ENCODE data around the gene TPBGL.
A peak's percentile ranks its signal among the peaks of the same experiment; 100 is the strongest.

The TPBGL gene

GRCh38 chr11:75204012-75204674, 36.4 kb upstream of the TPBGL start:
- Histone ChIP-seq H3K4me1 (ENCODE audit: insufficient read depth, low read length) (no peaks in the 10 kb centered on the region), H3K36me3 (ENCODE audit: insufficient read depth, low read length) (no peaks in the 10 kb centered on the region), H3K9me3 (ENCODE audit: insufficient read depth, low read length, severe bottlenecking) (no peaks in the 10 kb centered on the region), H3K27me3 (ENCODE audit: insufficient read depth, low read length, poor library complexity) (peaks cover 4% of the 10 kb centered on the region), H3K9ac (ENCODE audit: low read depth, low read length) (no peak overlapping the region), H2AFZ (ENCODE audit: low read depth, low read length) (no peak overlapping the region), H3K79me2 (ENCODE audit: insufficient read depth, low read length) (no peaks in the 10 kb centered on the region), H3K27ac (ENCODE audit: low read length) (no peak overlapping the region), H4K20me1 (ENCODE audit: insufficient read depth, low read length) (peaks cover 11% of the 10 kb centered on the region; the same call in 1 of the 2 replicates), H3K4me2 (ENCODE audit: insufficient read depth, low read length) (no peak overlapping the region), H3K4me3 (ENCODE audit: low read depth in 1 of 2, low read length in 2 of 2) (no peak overlapping the region)
- no peak for TF ChIP-seq EZH2 (IDR thresholded peaks at IDR 0.05; ENCODE audit: borderline replicate concordance, low read depth, low read length, severe bottlenecking)
- no peak for TF ChIP-seq CTCF (IDR thresholded peaks at IDR 0.05; ENCODE audit: borderline replicate concordance, extremely low read depth, low read length, poor library complexity, severe bottlenecking)
- DNase-seq (no peak), ATAC-seq (ENCODE audit: insufficient read depth, low read depth) (no peak)

- peak; percentile 98 for ATAC-seq (ENCODE audit: insufficient read depth, low read depth)
- H3K4me2 ChIP-seq (ENCODE audit: insufficient read depth, low read length): no peak overlapping the region
- H3K9ac ChIP-seq (ENCODE audit: low read depth, low read length): no peak overlapping the region
- H4K20me1 ChIP-seq (ENCODE audit: insufficient read depth, low read length): peaks cover 8% of the 10 kb centered on the region; the same call in 1 of the 2 replicates
- H3K9me3 ChIP-seq (ENCODE audit: insufficient read depth, low read length, severe bottlenecking): no peaks in the 10 kb centered on the region
- no peaks in the 10 kb centered on the region for H3K4me1 ChIP-seq (ENCODE audit: insufficient read depth, low read length)
- no peak overlapping the region for H3K4me3 ChIP-seq (ENCODE audit: low read depth in 1 of 2, low read length in 2 of 2)
- peaks cover 4% of the 10 kb centered on the region for H3K27me3 ChIP-seq (ENCODE audit: insufficient read depth, low read length, poor library complexity)
- TF ChIP-seq CTCF (IDR thresholded peaks at IDR 0.05; ENCODE audit: borderline replicate concordance, extremely low read depth, low read length, poor library complexity, severe bottlenecking) (peak; percentile 98), EZH2 (IDR thresholded peaks at IDR 0.05; ENCODE audit: borderline replicate concordance, low read depth, low read length, severe bottlenecking) (no peak)
- no peaks in the 10 kb centered on the region for H3K36me3 ChIP-seq (ENCODE audit: insufficient read depth, low read length)
- DNase-seq: peak; percentile 80
- H3K27ac ChIP-seq (ENCODE audit: low read length): no peak overlapping the region
- no peaks in the 10 kb centered on the region for H3K79me2 ChIP-seq (ENCODE audit: insufficient read depth, low read length)
- no peak overlapping the region for H2AFZ ChIP-seq (ENCODE audit: low read depth, low read length)
These were observed 35.6 kb upstream of the TPBGL start for GRCh38 chr11:75204685-75205563.

DNA sequence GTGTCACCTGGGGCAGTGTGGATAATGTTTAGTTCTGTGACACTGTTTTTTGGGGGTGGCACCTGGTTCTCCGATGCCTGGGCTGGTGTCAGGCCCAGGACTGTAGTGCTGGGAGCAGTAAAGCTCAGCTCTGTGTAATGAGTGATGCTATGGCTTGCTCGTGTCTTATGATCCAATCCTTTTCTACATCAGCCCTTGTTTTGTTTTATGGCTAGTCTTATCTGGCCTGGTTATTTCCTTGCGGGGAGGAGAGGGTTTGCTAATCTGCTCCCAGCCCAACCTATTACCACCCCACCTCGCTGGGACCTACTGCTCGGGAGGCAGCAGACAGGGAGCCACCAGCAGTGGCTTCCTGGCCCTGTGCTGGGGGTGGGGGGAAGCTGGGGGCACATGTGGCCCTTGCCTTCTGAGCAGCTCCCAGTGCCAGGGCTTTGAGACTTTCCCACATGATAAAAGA, 35.0 kb upstream of the TPBGL start:
- peaks cover 4% of the 10 kb centered on the region for H3K27me3 ChIP-seq (ENCODE audit: insufficient read depth, low read length, poor library complexity)
- no peak overlapping the region for H2AFZ ChIP-seq (ENCODE audit: low read depth, low read length)
- H3K9ac ChIP-seq (ENCODE audit: low read depth, low read length): no peak overlapping the region
- no peak for ATAC-seq (ENCODE audit: insufficient read depth, low read depth)
- H3K27ac ChIP-seq (ENCODE audit: low read length): no peak overlapping the region
- H3K4me1 ChIP-seq (ENCODE audit: insufficient read depth, low read length): no peaks in the 10 kb centered on the region
- H3K4me3 ChIP-seq (ENCODE audit: low read depth in 1 of 2, low read length in 2 of 2): no peak overlapping the region
- H3K36me3 ChIP-seq (ENCODE audit: insufficient read depth, low read length): no peaks in the 10 kb centered on the region
- TF ChIP-seq EZH2 (IDR thresholded peaks at IDR 0.05; ENCODE audit: borderline replicate concordance, low read depth, low read length, severe bottlenecking) (no peak), CTCF (IDR thresholded peaks at IDR 0.05; ENCODE audit: borderline replicate concordance, extremely low read depth, low read length, poor library complexity, severe bottlenecking) (no peak)
- DNase-seq: no peak
- H3K9me3 ChIP-seq (ENCODE audit: insufficient read depth, low read length, severe bottlenecking): no peaks in the 10 kb centered on the region
- no peaks in the 10 kb centered on the region for H3K79me2 ChIP-seq (ENCODE audit: insufficient read depth, low read length)
- H4K20me1 ChIP-seq (ENCODE audit: insufficient read depth, low read length): peaks cover 8% of the 10 kb centered on the region; the same call in 1 of the 2 replicates
- H3K4me2 ChIP-seq (ENCODE audit: insufficient read depth, low read length): no peak overlapping the region

Measured in DND-41 (cell line).